ENCODE results near the gene EPHA10.
"Not testable (repeated sequence)": the region's sequence is repeated elsewhere in the genome, so short reads cannot be mapped to it uniquely, and the experiment has no call there.

EPHA10 gene

GRCh38 chr1:37739222-37739621, 25.7 kb downstream of the EPHA10 start:
- Histone ChIP-seq H3K79me2 (ENCODE audit: insufficient read depth, low read length) (no peaks in the 10 kb centered on the region), H3K27me3 (ENCODE audit: insufficient read depth, low read length) (no peaks in the 10 kb centered on the region), H3K27ac (ENCODE audit: low read depth, low read length, poor library complexity, severe bottlenecking) (no peak overlapping the region)

GRCh38 chr1:37738619-37739018, 26.3 kb downstream of the EPHA10 start:
- H3K4me1 ChIP-seq (ENCODE audit: insufficient read depth, low read length, severe bottlenecking); H3K9ac ChIP-seq (ENCODE audit: low read length); H3K4me3 ChIP-seq (ENCODE audit: low read depth, low read length, poor library complexity, severe bottlenecking); H3K9me2 ChIP-seq (ENCODE audit: low read depth, low read length); H3K4me2 ChIP-seq (ENCODE audit: low read length); H3K79me2 ChIP-seq (ENCODE audit: insufficient read depth, low read length); H3K36me3 ChIP-seq (ENCODE audit: insufficient read depth, low read length); H3K9me3 ChIP-seq (ENCODE audit: low read length); H2AFZ ChIP-seq (ENCODE audit: low read length); H3K27me3 ChIP-seq (ENCODE audit: insufficient read depth, low read length); H3K27ac ChIP-seq (ENCODE audit: low read depth, low read length, poor library complexity, severe bottlenecking); H3F3A ChIP-seq (ENCODE audit: insufficient read depth, low read length); H4K20me1 ChIP-seq (ENCODE audit: insufficient read depth, low read length): not testable (repeated sequence)

More at GRCh38 chr1:37739222-37739621, 25.7 kb downstream of the EPHA10 start:
- no peaks in the 10 kb centered on the region for H4K20me1 ChIP-seq (ENCODE audit: insufficient read depth, low read length)
- H3K9me3 ChIP-seq (ENCODE audit: low read length): no peaks in the 10 kb centered on the region
- no peak overlapping the region for H3K9ac ChIP-seq (ENCODE audit: low read length)
- no peaks in the 10 kb centered on the region for H3F3A ChIP-seq (ENCODE audit: insufficient read depth, low read length)
- no peaks in the 10 kb centered on the region for H3K4me1 ChIP-seq (ENCODE audit: insufficient read depth, low read length, severe bottlenecking)
- no peak overlapping the region for H3K4me2 ChIP-seq (ENCODE audit: low read length)
- TF ChIP-seq EZH2 (IDR thresholded peaks at IDR 0.05; ENCODE audit: borderline replicate concordance, low read length) (no peak), CTCF (IDR thresholded peaks at IDR 0.05; ENCODE audit: low read length) (no peak)
- no peak overlapping the region for H3K4me3 ChIP-seq (ENCODE audit: low read depth, low read length, poor library complexity, severe bottlenecking)
- no peak overlapping the region for H2AFZ ChIP-seq (ENCODE audit: low read length)
- H3K36me3 ChIP-seq (ENCODE audit: insufficient read depth, low read length): no peaks in the 10 kb centered on the region
- H3K9me2 ChIP-seq (ENCODE audit: low read depth, low read length): no peaks in the 10 kb centered on the region

GRCh38 chr1:37737975-37738374, 26.9 kb downstream of the EPHA10 start:
- not testable (repeated sequence) for H3K9ac ChIP-seq (ENCODE audit: low read length); H3K27ac ChIP-seq (ENCODE audit: low read depth, low read length, poor library complexity, severe bottlenecking); H3K79me2 ChIP-seq (ENCODE audit: insufficient read depth, low read length)

GRCh38 chr1:37734629-37735591, 30.0 kb downstream of the EPHA10 start:
- Histone ChIP-seq H3K9me2 (ENCODE audit: low read depth, low read length) (no peaks in the 10 kb centered on the region), H3K27ac (ENCODE audit: low read depth, low read length, poor library complexity, severe bottlenecking) (no peak overlapping the region), H3K4me3 (ENCODE audit: low read depth, low read length, poor library complexity, severe bottlenecking) (no peak overlapping the region), H3K79me2 (ENCODE audit: insufficient read depth, low read length) (no peaks in the 10 kb centered on the region), H3K36me3 (ENCODE audit: insufficient read depth, low read length) (no peaks in the 10 kb centered on the region), H2AFZ (ENCODE audit: low read length) (no peak overlapping the region), H3K9ac (ENCODE audit: low read length) (no peak overlapping the region), H3K4me2 (ENCODE audit: low read length) (no peak overlapping the region), H3K4me1 (ENCODE audit: insufficient read depth, low read length, severe bottlenecking) (no peaks in the 10 kb centered on the region), H3K9me3 (ENCODE audit: low read length) (no peaks in the 10 kb centered on the region), H4K20me1 (ENCODE audit: insufficient read depth, low read length) (no peaks in the 10 kb centered on the region), H3K27me3 (ENCODE audit: insufficient read depth, low read length) (no peaks in the 10 kb centered on the region), H3F3A (ENCODE audit: insufficient read depth, low read length) (no peaks in the 10 kb centered on the region)
- no peak for TF ChIP-seq CTCF (IDR thresholded peaks at IDR 0.05; ENCODE audit: low read length)
- TF ChIP-seq EZH2 (IDR thresholded peaks at IDR 0.05; ENCODE audit: borderline replicate concordance, low read length): no peak

More at GRCh38 chr1:37737975-37738374, 26.9 kb downstream of the EPHA10 start:
- H3K4me3 ChIP-seq (ENCODE audit: low read depth, low read length, poor library complexity, severe bottlenecking); H2AFZ ChIP-seq (ENCODE audit: low read length); H3K4me2 ChIP-seq (ENCODE audit: low read length); H3K4me1 ChIP-seq (ENCODE audit: insufficient read depth, low read length, severe bottlenecking); H3K36me3 ChIP-seq (ENCODE audit: insufficient read depth, low read length); H3F3A ChIP-seq (ENCODE audit: insufficient read depth, low read length); H3K9me3 ChIP-seq (ENCODE audit: low read length); H3K27me3 ChIP-seq (ENCODE audit: insufficient read depth, low read length); H4K20me1 ChIP-seq (ENCODE audit: insufficient read depth, low read length); H3K9me2 ChIP-seq (ENCODE audit: low read depth, low read length): not testable (repeated sequence)
